ENCODE data around the gene TMPRSS5. TPM values are rescaled to one million over a fixed set of nuclear protein-coding genes. Genes with fewer than 3 reads are reported as not detected.

The TMPRSS5 gene
- polyA plus RNA-seq, 1 donor from 2014 or later: 2.6 TPM

DNA sequence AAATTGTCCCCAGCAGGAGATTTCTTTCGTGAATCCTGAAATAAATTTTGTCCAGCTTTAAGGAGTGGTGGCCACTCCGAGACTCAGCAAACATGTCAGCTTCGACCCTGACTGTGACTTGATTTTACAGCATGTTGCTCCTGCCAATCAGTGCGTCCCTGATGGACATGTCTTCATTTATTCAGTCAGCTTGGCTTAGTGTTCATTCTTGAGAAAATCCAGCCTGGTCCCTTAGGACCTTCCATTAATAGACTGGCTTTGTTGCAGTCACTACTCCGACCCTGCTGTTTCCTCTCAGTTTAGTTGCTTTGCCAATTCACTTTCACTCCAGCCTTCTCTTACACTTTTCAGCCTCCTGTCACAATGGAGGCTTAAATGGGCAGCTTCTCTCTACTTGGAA lies 30.5 kb downstream of the TMPRSS5 start:
- Histone ChIP-seq H3K27me3 (ENCODE audit: insufficient read depth, low read depth, low read length) (no peaks in the 10 kb centered on the region), H3K4me3 (ENCODE audit: low read length) (peak overlapping the region; percentile 28), H3K79me2 (replicated peaks; ENCODE audit: insufficient read depth, low read length) (no peaks in the 10 kb centered on the region), H3K27ac (ENCODE audit: low read length) (no peak overlapping the region), H3F3A (ENCODE audit: insufficient read depth, low read length, poor library complexity, severe bottlenecking) (no peaks in the 10 kb centered on the region), H4K20me1 (ENCODE audit: insufficient read depth) (no peaks in the 10 kb centered on the region), H3K4me2 (ENCODE audit: low read length) (no peak overlapping the region), H3K9ac (ENCODE audit: low read length) (no peak overlapping the region), H3K9me2 (ENCODE audit: insufficient read depth, low read length) (no peaks in the 10 kb centered on the region), H3K9me3 (ENCODE audit: low read length) (no peaks in the 10 kb centered on the region), H3K36me3 (ENCODE audit: insufficient read depth, low read length) (no peaks in the 10 kb centered on the region), H2AFZ (ENCODE audit: low read depth, low read length) (no peak overlapping the region)
- TF ChIP-seq MXI1 (conservative IDR thresholded peaks at IDR 0.05; ENCODE audit: poor library complexity, severe bottlenecking) (no peak), EP300 (conservative IDR thresholded peaks at IDR 0.05; ENCODE audit: poor library complexity, severe bottlenecking) (peak; percentile 51), POLR2AphosphoS5 (IDR thresholded peaks at IDR 0.05) (peak; percentile 39)

DNA sequence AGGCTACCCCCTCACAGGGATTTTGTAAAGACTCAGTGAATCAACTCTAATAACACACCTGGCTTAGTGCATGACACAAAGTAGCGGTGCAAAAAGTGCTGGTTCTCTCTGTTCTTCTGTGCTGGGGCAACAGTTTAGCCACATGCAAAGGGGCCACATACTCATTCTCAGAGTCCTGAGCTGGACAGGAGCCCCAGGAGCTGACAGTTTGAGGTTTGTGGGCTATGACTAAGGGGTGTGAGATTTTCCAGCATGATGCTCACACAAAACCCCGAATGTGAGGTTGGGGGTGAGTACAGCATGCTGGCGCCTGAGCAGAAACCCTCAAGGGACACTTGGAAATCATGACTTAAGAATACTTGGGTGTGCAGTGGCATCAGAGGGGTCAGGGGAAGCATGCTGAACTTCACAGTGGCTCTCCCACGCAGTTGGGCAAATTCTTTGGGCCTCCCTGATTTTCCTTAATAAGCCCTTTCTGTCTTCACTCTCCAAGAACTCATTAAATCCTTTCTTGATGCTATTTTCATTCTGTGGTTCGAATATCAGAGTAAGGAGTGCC lies 31.0 kb downstream of the TMPRSS5 start:
- Histone ChIP-seq H3K4me3 (ENCODE audit: low read length) (no peak overlapping the region), H3K9ac (ENCODE audit: low read length) (no peak overlapping the region), H3K27me3 (ENCODE audit: insufficient read depth, low read depth, low read length) (no peaks in the 10 kb centered on the region), H3K9me3 (ENCODE audit: low read length) (no peaks in the 10 kb centered on the region), H3K79me2 (replicated peaks; ENCODE audit: insufficient read depth, low read length) (no peaks in the 10 kb centered on the region), H3K4me2 (ENCODE audit: low read length) (no peak overlapping the region), H2AFZ (ENCODE audit: low read depth, low read length) (no peak overlapping the region), H3F3A (ENCODE audit: insufficient read depth, low read length, poor library complexity, severe bottlenecking) (no peaks in the 10 kb centered on the region), H4K20me1 (ENCODE audit: insufficient read depth) (no peaks in the 10 kb centered on the region), H3K27ac (ENCODE audit: low read length) (no peak overlapping the region), H3K36me3 (ENCODE audit: insufficient read depth, low read length) (no peaks in the 10 kb centered on the region), H3K9me2 (ENCODE audit: insufficient read depth, low read length) (no peaks in the 10 kb centered on the region)
- TF ChIP-seq POLR2AphosphoS5 (IDR thresholded peaks at IDR 0.05): no peak
- no peak for TF ChIP-seq RAD21 (conservative IDR thresholded peaks at IDR 0.05)
- TF ChIP-seq CTCF (IDR thresholded peaks at IDR 0.05; ENCODE audit: poor library complexity, severe bottlenecking): no peak
- TF ChIP-seq EP300 (conservative IDR thresholded peaks at IDR 0.05; ENCODE audit: poor library complexity, severe bottlenecking): no peak
- TF ChIP-seq EZH2 (IDR thresholded peaks at IDR 0.05; ENCODE audit: borderline replicate concordance, insufficient read depth, low read length, poor library complexity, severe bottlenecking): no peak
- TF ChIP-seq SMC3 (conservative IDR thresholded peaks at IDR 0.05; ENCODE audit: poor library complexity): no peak
- no peak for TF ChIP-seq REST (IDR thresholded peaks at IDR 0.05; ENCODE audit: borderline replicate concordance)
- no peak for TF ChIP-seq MXI1 (conservative IDR thresholded peaks at IDR 0.05; ENCODE audit: poor library complexity, severe bottlenecking)
- no peak for TF ChIP-seq TAF1 (IDR thresholded peaks at IDR 0.05; ENCODE audit: low read depth)
